H9 (cell line): ENCODE results near the gene STK26. TPM values are rescaled to one million over a fixed set of nuclear protein-coding genes. Genes with fewer than 3 reads are reported as not detected.

Experiments
- DNase-seq: peaks from one replicate; pipeline ENCODE4 v3.0.0-alpha.2; 2017
- H2AFZ ChIP-seq: one replicate; pipeline ENCODE4 v1.6.1; 2013; ENCODE audit warnings: mild to moderate bottlenecking, low read length, control low read depth, moderate library complexity
- H2AK5ac ChIP-seq: 2 replicates; pipeline ENCODE4 v1.6.1; 2013; ENCODE audit warnings: low read length, control low read depth, mixed read lengths; ENCODE audit not compliant: insufficient read length
- H2BK120ac ChIP-seq: one replicate; pipeline ENCODE4 v1.6.1; 2013; ENCODE audit warnings: low read depth, mild to moderate bottlenecking, low read length, control low read depth, inconsistent platforms; ENCODE audit not compliant: poor library complexity, severe bottlenecking
- H2BK12ac ChIP-seq: 2 replicates; pipeline ENCODE4 v1.6.1; 2013; ENCODE audit warnings: low read length, control low read depth, mixed read lengths, low read depth; ENCODE audit not compliant: insufficient read length
- H2BK15ac ChIP-seq: 2 replicates; pipeline ENCODE4 v1.6.1; 2013; ENCODE audit warnings: low read depth, low read length, control low read depth
- H2BK20ac ChIP-seq: one replicate; pipeline ENCODE4 v1.6.1; 2013; ENCODE audit warnings: low read depth, mild to moderate bottlenecking, low read length, control low read depth, inconsistent platforms; ENCODE audit not compliant: poor library complexity, severe bottlenecking
- H2BK5ac ChIP-seq: 2 replicates; pipeline ENCODE4 v1.6.1; 2013; ENCODE audit warnings: low read length, control low read depth, mixed read lengths; ENCODE audit not compliant: insufficient read length
- H3K14ac ChIP-seq: 2 replicates; pipeline ENCODE4 v1.6.1; 2013; ENCODE audit warnings: low read length, control low read depth; ENCODE audit not compliant: insufficient read depth
- H3K18ac ChIP-seq: 2 replicates; pipeline ENCODE4 v1.6.1; 2013; ENCODE audit warnings: low read depth, mild to moderate bottlenecking, mixed read lengths, low read length, control low read depth; ENCODE audit not compliant: insufficient read length
- H3K23ac ChIP-seq: 2 replicates; pipeline ENCODE4 v1.6.1; 2013; ENCODE audit warnings: low read length, control low read depth, mixed read lengths, low read depth; ENCODE audit not compliant: insufficient read length
- H3K23me2 ChIP-seq: 2 replicates; pipeline ENCODE4 v1.6.1; 2013; ENCODE audit warnings: low read depth, mild to moderate bottlenecking, mixed read lengths, low read length, control low read depth; ENCODE audit not compliant: insufficient read length, poor library complexity, severe bottlenecking
- H3K27ac ChIP-seq: 2 replicates; pipeline ENCODE4 v1.5.1; 2013; ENCODE audit warnings: low read length, control low read depth, mixed read lengths, low read depth; ENCODE audit not compliant: insufficient read length
- H3K27me3 ChIP-seq: 2 replicates; pipeline ENCODE4 v1.6.1; 2013; ENCODE audit warnings: low read length, control low read depth, inconsistent platforms; ENCODE audit not compliant: insufficient read depth
- H3K4ac ChIP-seq: 2 replicates; pipeline ENCODE4 v1.6.1; 2013; ENCODE audit warnings: low read depth, mild to moderate bottlenecking, control low read depth, inconsistent platforms, low read length, moderate library complexity
- H3K4me1 ChIP-seq: 2 replicates; pipeline ENCODE4 v1.6.1; 2013; ENCODE audit warnings: low read length, control low read depth, inconsistent platforms; ENCODE audit not compliant: insufficient read depth
- H3K4me2 ChIP-seq: 2 replicates; pipeline ENCODE4 v1.6.1; 2013; ENCODE audit warnings: low read length, control low read depth, mixed read lengths; ENCODE audit not compliant: insufficient read length, insufficient read depth
- H3K56ac ChIP-seq: 2 replicates; pipeline ENCODE4 v1.6.1; 2013; ENCODE audit warnings: low read depth, mild to moderate bottlenecking, mixed read lengths, low read length, control low read depth; ENCODE audit not compliant: insufficient read length
- H3K79me1 ChIP-seq: 2 replicates; pipeline ENCODE4 v1.6.1; 2013; ENCODE audit warnings: low read depth, mild to moderate bottlenecking, moderate library complexity, low read length, control low read depth, inconsistent platforms; ENCODE audit not compliant: insufficient read depth, poor library complexity, severe bottlenecking
- H3K79me2 ChIP-seq: 2 replicates; pipeline ENCODE4 v1.6.1; 2013; ENCODE audit warnings: low read length, control low read depth, inconsistent platforms; ENCODE audit not compliant: insufficient read depth
- H3K9ac ChIP-seq: 2 replicates; pipeline ENCODE4 v1.6.1; 2013; ENCODE audit warnings: low read length, control low read depth, mixed read lengths; ENCODE audit not compliant: insufficient read length; ENCODE audit errors: extremely low read depth
- H3K9me3 ChIP-seq: one replicate; pipeline ENCODE4 v1.6.1; 2013; ENCODE audit warnings: low read depth, low read length, inconsistent platforms; ENCODE audit not compliant: control insufficient read depth
- H3T11ph ChIP-seq: one replicate; pipeline ENCODE4 v1.6.1; 2013; ENCODE audit warnings: mild to moderate bottlenecking, low read length, control low read depth, inconsistent platforms
- H4K20me1 ChIP-seq: one replicate; pipeline ENCODE4 v1.6.1; 2013; ENCODE audit not compliant: control insufficient read depth, insufficient read length, insufficient read depth
- H4K5ac ChIP-seq: 2 replicates; pipeline ENCODE4 v1.6.1; 2013; ENCODE audit warnings: low read depth, mild to moderate bottlenecking, mixed read lengths, low read length, control low read depth; ENCODE audit not compliant: insufficient read length
- H4K8ac ChIP-seq: replicated peaks from 2 replicates; pipeline ENCODE4 v1.6.1; 2013; ENCODE audit warnings: low read length, control low read depth, mixed read lengths, low read depth; ENCODE audit not compliant: insufficient read length
- H4K91ac ChIP-seq: 2 replicates; pipeline ENCODE4 v1.6.1; 2013; ENCODE audit warnings: low read depth, mild to moderate bottlenecking, moderate library complexity, mixed read lengths, low read length, control low read depth; ENCODE audit not compliant: insufficient read length
- H3K27ac Mint-ChIP-seq, 3 experiments: 2 replicates in 2 of 3; 3 replicates in 1 of 3; pipeline ENCODE4 v1.8.0; 2020 to 2021; ENCODE audit warnings: mixed read lengths in 3 of 3, mild to moderate bottlenecking in 1 of 3, moderate library complexity in 1 of 3
- H3K27me3 Mint-ChIP-seq: 2 replicates; pipeline ENCODE4 v1.8.0; 2021; ENCODE audit warnings: low read depth, mild to moderate bottlenecking, moderate library complexity, mixed read lengths
- H3K36me3 Mint-ChIP-seq, 3 experiments: 2 replicates in 2 of 3; 3 replicates in 1 of 3; pipeline ENCODE4 v1.8.0; 2020 to 2021; ENCODE audit warnings: low read depth in 3 of 3, mixed read lengths in 3 of 3; ENCODE audit not compliant: insufficient read depth in 1 of 3
- H3K4me1 Mint-ChIP-seq, 2 experiments: 2 replicates each; pipeline ENCODE4 v1.8.0; 2020; ENCODE audit warnings: mixed read lengths in 2 of 2
- H3K4me3 Mint-ChIP-seq, 2 experiments: 2 replicates in 1 of 2; 3 replicates in 1 of 2; pipeline ENCODE4 v1.8.0; 2020 to 2021; ENCODE audit warnings: mild to moderate bottlenecking in 2 of 2, mixed read lengths in 2 of 2, moderate library complexity in 1 of 2
- H3K9me3 Mint-ChIP-seq, 2 experiments: 2 replicates in 1 of 2; 3 replicates in 1 of 2; pipeline ENCODE4 v1.8.0; 2020; ENCODE audit warnings: mild to moderate bottlenecking in 2 of 2, mixed read lengths in 2 of 2, moderate library complexity in 1 of 2
- WGBS: extraction: QIAGEN DNeasy Blood & Tissue Kit; methylation state at CpG from one replicate; pipeline ENCODE4 v1.1.7; 2013; ENCODE audit warnings: missing lambda C conversion rate, low lambda C conversion rate, mixed read lengths; ENCODE audit not compliant: insufficient read length; ENCODE audit errors: extremely low coverage; 5-methylcytosine and 5-hydroxymethylcytosine counted together
- total RNA-seq: library from RNA; stranded (reverse); gene quantifications from 2 replicates; pipeline ENCODE4 v1.2.1, GENCODE V29; 2021
- TF ChIP-seq, protein P1 (sequence below): fragments of 200-600 bp; sonication (generic); conservative IDR thresholded peaks from 3 replicates; pipeline ENCODE4 v1.8.0; 2021; ENCODE audit warnings: antibody characterized with exemption, mild to moderate bottlenecking

STK26 gene
- total RNA-seq, 1 experiment from 2014 or later = 99.2 TPM

DNA sequence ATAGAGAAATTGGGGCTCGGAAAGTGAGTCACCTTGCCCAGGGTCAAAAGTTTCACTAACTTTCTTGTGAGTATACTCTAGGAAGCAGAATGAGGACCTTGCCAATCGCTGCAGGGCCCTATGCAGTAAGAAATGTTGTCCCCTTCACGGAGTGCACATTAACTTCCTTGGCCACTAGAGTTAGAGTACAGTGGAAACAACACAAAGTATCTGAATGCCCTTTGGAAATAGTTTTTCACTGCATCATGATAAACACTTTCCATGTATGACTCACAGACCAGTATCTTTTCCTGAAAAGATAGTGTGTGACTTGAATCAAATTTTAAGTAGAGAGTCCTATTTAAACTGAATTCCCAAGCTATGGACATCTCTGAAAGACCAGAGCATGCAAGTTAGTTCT is 45.5 kb upstream of the STK26 start:
- Histone ChIP-seq H2BK5ac (no peak overlapping the region), H3K9me3 (no peaks in the 10 kb centered on the region), H2BK20ac (no peak overlapping the region), H4K5ac (no peak overlapping the region), H2BK120ac (no peak overlapping the region), H2BK15ac (no peak overlapping the region), H3K4me1 (peaks cover 2% of the 10 kb centered on the region; the same call in 1 of the 2 replicates), H2AFZ (no peak overlapping the region), H3K4me2 (no peak overlapping the region), H3K14ac (no peak overlapping the region), H3K79me1 (no peaks in the 10 kb centered on the region), H4K20me1 (no peaks in the 10 kb centered on the region), H3K56ac (no peak overlapping the region), H3K4ac (no peak overlapping the region), H3K27ac (no peak overlapping the region), H3K23me2 (no peaks in the 10 kb centered on the region), H3K9ac (no peak overlapping the region), H2BK12ac (no peak overlapping the region), H3K23ac (no peak overlapping the region), H3K27me3 (no peaks in the 10 kb centered on the region), H4K91ac (no peak overlapping the region), H3K18ac (no peak overlapping the region), H3T11ph (no peak overlapping the region), H2AK5ac (no peak overlapping the region), H4K8ac (no peak overlapping the region), H3K79me2 (no peaks in the 10 kb centered on the region)
- no peak for DNase-seq
- Mint-ChIP-seq H3K4me1 (peaks cover 20 to 21% of the 10 kb centered on the region in 2 experiments), H3K4me3 (no peak overlapping the region), H3K36me3 (no peaks in the 10 kb centered on the region), H3K27ac (no peak overlapping the region), H3K27me3 (peaks cover 2% of the 10 kb centered on the region; the same call in 1 of the 2 replicates), H3K9me3 (no peaks in the 10 kb centered on the region)
- TF ChIP-seq, protein P1, sequence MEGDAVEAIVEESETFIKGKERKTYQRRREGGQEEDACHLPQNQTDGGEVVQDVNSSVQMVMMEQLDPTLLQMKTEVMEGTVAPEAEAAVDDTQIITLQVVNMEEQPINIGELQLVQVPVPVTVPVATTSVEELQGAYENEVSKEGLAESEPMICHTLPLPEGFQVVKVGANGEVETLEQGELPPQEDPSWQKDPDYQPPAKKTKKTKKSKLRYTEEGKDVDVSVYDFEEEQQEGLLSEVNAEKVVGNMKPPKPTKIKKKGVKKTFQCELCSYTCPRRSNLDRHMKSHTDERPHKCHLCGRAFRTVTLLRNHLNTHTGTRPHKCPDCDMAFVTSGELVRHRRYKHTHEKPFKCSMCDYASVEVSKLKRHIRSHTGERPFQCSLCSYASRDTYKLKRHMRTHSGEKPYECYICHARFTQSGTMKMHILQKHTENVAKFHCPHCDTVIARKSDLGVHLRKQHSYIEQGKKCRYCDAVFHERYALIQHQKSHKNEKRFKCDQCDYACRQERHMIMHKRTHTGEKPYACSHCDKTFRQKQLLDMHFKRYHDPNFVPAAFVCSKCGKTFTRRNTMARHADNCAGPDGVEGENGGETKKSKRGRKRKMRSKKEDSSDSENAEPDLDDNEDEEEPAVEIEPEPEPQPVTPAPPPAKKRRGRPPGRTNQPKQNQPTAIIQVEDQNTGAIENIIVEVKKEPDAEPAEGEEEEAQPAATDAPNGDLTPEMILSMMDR = no peak
- no CpG with 5 or more reads among the region's 3 CpGs for WGBS
